ENCODE data around the gene CDX1.

The CDX1 gene

DNA sequence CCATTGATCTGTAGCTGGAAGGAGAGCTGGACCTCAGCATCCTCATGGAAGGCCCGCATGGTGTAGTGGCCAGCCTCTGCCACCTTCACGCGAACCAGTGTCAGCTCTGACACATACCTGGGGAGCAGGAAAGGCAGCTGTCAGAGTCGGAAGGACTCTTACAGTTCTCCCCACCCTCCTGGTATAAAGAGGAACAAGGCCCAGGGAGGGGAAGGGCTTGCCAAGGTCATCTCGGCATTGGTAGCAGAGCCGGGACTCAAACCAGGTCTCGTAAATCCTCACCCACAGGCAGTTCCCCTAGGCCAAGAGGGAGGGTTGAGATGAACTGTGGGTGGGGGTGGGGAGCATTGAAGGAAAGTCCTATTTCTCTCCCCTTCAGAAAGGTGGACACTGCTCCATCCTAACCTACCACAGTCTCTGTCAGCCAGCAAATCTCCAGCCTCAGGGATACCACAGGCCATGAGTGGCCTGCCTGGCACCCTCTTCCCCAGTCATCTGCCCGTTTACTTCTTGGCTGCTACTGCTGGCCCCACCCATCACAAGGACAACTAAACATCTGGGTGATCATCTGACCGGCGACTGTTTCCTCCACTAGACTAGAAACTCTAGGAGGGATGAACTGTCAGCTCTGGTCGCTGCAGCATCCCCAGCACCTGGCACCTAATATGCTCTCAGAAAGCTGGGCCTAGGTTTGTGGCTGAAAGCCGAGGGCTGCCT, 34.4 kb upstream of the CDX1 start:
- no peak for DNase-seq

DNA sequence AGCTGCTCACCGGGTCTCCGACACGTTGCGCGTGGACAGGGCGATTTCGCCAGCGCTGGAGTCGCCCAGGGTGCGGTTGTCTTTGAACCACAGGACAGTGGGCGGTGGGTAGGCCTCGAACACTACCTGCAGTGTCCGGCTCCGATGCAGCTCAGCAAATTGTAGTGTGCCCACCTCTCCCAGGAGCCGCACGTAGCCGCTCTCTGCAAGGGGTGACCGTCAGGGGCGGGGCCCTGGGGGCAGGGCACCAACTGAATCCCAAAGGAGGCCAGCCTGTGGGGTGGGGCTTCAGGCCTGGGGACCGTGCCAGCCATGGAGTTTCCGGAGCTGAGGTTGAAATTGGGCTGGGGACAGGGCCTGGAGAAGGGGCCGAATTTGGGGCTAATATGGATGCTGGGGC, 33.8 kb upstream of the CDX1 start:
- no peak for DNase-seq

DNA sequence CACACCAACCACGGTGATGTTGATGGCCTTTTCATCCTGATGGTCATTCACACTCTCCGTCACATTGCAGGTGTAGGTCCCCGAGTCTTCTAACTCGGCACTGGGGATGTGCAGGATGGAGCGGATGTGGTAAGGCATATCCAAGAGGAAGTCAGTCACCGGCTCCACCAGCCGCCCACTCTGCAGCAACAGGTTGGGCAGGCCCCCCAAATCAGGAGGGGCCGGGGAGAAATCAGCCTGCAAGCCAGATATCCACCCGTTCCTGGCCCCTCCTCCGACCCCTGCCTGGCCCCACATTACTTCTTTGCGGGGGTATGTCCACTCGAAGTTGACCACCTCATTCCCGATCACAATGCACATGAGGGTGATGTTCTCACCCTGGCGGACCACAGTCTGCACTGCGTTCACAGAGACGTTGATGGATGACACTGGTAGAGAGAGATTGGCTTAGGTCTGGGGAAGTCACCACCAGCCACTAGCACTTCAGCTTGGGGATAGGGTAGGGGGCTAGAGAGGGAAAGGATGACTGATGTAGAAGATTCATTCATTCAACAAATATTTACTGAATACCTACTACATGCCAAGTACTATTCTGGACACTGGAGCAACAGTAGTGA, 32.9 kb upstream of the CDX1 start:
- no peak for DNase-seq

DNA sequence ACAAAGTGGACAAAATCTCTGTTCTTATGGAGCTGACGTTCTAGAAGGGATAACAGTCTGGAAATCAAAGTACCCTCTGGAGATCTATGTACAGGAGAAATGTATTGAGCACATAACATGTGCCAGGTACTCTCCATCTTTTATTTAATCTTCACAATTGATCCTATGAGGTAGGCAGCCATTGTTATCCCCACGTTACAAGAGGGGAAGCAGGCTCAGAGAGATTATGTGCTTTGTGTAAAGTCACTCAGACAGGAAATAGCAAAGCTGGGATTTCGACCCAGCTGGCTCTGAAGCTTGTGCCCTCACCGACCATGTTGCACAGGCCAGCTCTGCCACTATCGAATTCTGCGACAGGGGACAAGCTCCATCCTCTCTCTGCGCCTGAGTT, 32.4 kb upstream of the CDX1 start:
- no peak for DNase-seq

DNA sequence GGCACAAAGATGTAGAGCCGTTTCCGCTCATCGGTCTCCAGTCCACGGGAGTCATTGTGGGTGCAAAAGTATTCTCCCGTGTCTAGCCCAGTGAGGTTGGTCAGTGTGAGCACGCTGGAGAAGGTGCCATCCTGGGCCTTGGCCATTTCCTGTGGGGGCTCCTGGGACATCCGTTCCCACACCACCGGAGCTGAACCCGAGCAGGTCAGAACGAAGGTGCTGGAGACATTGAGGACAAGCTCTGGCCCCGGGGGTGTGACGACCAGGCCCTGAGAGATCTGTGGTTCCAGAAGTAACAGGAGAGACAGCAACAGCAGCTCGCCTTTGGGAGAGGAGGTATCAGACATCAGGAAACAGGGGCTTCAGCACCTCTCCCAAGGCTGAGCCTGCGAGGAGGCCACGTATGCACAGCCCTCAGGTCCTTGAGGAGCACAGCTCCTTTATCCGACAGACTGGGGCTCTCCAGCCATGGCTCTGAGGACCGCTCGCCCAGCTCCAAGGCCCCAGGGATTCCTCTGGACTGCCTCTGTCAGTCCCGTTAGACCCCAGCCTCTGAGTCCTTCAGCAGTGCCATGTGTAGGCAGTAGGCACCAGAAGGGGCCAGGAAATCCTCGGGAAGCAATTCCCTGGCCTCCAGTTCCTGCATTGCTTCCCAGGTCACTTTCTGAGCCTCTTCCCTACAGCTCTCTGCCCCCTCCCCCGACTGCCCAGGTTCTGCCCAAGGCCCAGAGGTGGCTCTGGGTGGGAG, 30.8 kb upstream of the CDX1 start:
- DNase-seq, result no peak

DNA sequence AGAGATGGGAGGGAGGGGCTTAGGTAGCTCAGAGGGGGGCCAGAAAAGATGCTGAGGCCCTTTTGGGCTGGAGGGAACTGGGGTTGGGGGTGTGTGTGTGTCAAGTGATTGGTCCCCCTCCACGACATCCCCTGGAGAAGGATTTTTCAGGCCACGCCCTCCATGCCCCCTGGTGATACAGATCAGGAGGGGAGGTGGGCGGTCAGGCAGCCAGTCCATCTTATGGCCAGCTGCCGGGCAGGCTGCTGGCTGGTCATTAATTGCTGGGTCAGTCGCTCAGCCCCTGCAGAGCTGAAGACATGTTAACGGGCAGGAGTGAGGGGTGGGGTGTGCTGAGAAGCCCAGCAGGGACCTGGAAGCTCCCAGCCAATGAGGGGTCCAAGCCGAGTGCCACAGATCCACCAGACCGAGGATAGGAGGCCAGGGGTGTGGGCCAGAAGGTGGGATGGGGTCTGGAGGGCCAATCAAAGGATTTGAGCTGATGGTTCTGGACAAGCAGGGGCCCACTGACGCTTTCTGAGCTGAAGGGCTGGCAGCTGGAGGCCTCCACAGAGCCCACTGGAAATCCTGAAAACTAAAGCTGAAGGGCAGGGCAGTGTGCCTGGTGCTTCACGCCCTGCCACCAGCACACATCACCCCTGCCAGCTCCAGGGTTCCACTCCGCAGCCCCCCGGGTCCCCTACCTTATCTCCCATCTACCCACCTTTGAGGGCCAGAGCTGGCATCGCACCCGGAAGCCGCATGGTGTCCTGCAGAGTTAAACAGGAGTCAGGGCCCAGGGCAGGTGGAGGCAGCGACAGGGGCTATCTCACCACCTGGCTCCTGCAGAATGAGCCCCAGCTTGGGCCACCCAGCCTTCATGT, 30.0 kb upstream of the CDX1 start:
- no peak for DNase-seq

DNA sequence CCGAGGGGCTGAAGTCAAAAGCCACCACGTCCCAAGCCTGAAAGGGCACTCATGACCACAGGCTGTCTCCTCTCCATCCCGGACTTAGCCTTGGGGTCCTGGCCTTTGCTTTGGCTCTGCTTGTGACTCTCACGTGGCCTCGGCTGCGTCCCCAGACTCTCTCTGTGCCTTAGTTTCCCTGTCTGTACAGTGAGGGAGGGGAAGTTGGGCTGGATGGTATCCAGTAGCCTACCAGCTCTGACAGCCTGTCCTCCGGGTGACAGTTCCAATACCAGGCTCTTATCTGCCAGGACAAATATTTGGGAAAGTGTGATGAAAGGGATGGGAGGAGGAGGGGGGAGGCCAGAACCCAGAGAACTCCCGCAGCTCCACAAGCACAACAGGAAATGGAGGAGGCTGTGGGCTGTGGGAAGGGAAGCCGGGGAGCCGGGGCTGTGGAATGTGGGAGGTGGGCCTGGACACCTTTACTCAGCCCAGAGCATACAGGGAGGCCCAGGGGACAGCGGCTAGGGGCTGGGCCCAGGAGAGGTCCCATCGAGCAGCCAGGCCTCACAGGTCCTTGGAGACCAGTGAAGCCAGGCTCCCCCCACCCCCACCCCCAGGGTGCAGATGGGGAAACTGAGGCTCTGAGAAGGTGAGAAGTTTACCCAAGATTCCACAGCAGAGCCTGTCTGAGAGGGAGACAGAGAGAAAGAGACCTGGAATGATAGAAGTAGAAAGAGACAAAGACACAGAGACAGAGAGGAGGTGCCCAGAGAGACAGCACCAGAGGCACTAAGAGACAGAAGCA, 29.2 kb upstream of the CDX1 start:
- no peak for DNase-seq

DNA sequence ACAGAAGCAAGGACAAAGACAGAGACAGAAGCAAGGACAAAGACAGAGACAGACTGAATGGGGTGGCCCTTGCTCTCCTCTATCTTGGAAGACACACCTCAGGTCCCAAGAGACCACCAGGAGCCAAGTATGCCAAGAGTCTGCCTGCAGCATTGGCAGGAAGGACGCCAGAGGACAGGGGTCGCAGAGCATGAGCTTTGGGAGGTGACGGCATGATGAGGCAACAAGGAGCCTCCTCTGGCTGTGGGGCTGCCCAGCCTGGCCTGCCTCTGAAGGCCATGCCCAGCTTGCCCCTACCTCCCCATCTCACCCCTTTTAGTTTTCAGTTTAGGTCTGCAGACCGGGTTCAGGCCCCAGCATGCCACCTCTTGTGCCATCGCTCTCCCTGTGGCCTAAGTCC, 28.6 kb upstream of the CDX1 start:
- no peak for DNase-seq

DNA sequence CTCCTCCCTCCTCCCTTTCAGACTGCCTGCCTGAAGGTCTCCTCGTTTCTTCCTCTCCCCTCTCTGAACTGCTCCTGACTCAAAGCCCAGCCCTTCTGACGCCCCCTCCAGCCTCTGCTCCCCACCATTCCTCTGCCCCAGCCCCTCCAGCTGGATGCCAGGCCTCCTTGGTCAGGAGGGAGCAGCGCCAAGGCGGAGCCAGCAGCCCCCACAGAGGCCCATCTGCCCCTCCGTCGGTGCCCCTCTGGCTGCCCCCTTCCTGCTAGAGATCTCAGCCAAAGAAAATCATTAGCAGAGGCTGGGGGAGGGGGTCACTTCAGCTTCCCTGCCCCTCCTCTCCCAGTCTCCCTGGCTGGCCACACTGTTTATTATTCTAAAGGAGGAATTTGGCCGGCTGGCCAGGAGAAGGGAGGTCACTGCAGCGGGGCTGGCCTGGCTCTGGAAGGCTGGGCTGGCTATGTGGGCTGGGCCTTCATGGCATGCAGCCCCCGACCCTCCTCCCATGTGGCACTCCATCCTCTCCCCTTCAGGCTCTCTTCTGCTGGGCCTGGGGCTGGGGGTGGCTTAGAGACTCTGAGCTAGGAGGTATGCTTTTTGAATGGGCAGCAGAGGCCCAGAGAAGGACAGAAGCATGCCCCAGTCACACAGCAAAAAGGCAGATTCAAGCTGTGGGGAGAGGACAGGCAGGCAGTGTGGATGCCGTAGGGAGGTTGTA, 27.9 kb upstream of the CDX1 start:
- no peak for DNase-seq

DNA sequence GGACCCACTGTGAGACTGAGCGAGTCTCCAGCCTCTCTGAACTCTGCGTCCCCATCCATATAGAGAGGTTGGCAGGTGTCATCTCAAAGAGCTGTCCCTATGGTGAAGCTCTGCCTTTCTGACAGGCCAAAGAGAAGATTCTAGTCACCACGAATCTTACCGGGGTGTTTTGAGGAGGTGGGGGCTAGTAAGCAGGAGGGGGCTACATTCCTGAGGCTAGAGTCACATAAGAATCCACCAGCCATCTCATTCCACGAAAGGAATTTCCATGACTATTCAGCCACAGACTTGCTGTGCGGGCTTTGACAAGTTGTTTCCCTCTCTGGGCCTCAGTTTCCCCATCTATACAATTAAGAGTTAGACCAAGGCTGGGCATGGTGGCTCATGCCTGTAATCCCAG, 27.2 kb upstream of the CDX1 start:
- no peak for DNase-seq

DNA sequence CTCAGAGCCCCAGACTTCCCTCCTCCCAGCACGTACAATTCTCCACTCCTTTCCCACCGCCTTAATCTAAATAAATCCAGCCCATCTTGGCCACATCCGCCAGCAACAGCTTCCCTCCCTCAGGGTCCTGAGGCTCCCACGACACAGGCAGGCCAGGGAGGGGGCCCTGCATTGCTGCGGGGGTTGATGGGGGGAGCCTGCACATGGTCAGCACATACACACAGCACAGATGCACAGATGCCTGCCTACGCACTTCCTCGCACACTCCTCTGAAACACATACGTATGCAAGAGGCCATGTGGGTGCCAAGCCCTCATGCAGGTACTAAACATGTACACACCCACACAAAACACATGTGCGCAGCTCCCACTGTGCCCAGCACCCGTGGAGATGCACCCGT, 25.7 kb upstream of the CDX1 start:
- DNase-seq, result no peak

DNA sequence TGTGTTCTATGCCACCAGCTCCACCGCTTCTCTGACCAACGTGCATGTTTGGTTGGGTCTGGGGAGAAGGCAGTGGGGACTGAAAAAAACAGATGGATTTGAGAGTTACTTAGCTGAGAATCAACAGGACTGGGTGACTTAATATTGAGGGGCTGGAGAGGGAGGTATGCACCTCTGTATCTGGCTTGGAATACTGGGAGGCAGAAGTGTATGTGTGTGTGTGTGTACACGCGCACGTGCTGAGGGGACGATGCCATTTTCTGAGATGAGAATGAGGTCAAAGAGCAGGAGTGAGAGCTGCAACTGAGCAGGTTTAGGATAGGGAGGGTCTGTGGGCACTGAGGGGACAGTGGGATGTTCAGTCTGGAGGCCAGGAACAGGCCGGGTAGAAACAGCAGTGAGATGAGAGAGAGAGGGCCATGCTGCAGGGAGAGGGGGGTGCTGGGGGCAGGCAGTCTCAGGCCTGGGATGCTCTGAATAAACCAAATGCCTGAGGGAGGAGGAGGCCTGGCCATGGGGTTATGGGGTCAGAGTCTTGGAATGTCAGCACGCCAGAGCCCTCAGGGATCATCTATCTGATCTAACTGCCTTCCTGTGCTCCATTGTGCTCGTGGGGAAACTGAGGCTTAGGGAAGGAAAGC, 24.9 kb upstream of the CDX1 start:
- no peak for DNase-seq

DNA sequence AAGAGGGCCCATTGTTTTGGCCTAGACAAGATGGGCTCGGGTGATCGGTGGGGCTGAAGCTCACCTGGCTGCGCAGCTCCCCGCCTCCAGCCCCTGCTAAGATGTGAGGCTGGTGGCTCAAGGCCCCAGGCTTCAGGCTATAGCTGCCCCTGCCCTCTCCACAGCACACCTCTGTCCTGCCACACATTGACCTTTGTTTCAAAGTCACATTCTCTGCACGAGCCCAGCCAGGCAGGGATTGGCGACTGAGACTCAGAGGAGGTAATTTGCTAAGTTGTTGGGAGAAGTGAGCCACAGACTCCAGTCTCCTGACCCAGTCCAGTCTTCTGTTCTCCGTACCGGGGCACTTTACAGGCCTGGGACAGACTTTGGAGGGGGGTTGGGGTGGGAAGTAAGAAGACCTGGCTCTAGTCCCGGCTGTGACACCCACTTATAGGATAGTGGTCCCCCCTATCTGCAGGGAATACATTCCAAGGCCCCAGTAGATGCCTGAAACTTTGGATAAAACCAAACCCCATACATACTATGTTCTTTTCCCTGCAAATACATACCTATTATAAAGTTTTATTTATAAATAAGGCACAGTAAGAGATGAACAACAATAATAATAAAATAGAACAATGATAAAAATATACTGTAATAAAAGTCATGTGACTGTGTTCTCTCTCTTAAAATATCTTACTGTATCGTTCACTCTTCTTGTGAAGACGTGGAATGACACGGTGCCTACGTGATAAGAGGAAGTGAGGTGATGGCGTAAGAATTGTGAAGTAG, 24.2 kb upstream of the CDX1 start:
- no peak for DNase-seq

DNA sequence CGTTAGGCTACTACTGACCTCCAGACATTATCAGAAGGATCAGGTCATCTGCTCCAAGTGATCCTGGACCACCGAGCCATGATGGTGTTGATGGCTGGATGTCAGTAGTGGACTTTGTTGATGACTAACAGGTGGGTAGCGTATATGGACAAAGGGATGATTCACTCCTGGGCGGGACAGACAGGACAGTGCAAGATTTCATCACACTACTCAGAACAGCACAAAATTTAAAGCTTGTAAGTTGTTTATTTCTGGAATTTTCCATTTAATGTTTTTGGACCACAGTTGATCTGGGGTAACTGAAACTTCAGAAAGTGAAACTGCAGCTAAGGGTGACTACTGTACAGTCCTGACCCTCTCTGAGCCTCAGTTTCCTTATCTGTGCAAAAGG, 23.6 kb upstream of the CDX1 start:
- no peak for DNase-seq

DNA sequence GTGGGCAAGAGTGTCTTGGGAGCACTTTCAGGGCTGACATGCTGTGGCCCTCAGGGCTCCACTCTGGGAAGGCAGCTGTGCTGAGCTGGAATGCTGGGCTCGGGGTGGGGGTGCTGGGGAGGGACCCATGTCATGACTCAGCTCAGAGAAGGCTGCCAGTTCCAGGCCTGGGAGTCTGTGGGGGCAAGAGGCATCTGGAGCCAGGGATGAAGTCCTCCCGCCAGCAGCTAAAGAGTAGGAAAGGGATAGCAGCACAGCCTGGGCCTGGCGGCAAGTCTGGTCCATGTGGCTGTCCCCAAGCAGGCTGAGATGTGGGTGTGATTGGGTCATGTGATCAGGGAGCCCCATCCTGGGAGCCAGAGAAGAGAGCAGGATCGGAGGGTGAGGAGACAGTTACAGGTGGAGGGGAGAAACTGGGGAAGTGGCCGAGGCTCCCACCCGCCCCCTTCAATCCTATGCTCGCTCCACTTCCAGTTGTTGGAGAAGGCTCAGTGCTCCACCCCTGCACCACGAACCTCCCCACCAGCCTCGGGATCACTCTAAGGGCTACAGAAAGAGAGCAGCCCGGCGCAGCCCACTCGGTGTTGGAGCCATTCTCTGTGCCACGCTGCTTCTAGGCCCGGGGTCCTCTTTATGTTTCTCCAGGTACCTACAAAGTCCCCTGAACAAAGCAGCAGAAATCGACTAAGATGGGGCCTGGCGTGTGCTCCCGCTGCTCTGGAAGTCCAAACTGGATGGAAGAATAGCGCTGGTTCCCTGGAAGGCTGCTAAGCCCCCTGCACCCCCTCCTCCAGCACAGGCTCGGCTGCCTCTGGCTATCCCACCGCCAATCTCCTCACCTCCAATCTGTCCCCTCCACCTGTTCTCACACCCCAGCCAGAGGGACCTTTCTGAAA, 23.0 kb upstream of the CDX1 start:
- no peak for DNase-seq

DNA sequence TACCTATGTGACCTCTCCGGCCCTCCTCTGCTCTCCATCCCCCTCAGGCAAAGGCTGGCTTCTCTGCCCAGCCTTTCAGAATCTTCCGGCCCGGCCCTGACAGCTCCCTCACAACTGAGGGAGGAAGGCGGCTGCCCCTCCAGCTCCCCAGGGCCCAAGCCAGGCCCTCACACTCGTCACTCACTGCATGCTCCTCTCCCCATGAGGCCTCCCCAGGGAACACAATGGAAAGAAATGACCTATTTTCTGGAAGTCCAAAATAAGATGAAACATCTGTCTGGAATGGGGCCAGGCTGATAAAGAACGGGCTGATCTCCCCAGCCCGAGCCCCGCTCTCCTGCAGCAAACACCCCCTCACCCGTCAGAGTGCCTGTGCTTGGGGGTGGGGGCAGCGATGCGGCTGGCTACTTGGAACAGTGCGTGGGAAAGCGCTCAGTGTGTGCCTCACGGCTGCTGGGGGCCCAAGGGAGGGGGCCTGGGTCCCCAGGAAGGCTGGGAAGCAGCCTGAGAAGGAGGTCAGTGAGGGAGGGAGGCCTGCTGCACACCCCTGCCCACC, 22.3 kb upstream of the CDX1 start:
- DNase-seq, result no peak

DNA sequence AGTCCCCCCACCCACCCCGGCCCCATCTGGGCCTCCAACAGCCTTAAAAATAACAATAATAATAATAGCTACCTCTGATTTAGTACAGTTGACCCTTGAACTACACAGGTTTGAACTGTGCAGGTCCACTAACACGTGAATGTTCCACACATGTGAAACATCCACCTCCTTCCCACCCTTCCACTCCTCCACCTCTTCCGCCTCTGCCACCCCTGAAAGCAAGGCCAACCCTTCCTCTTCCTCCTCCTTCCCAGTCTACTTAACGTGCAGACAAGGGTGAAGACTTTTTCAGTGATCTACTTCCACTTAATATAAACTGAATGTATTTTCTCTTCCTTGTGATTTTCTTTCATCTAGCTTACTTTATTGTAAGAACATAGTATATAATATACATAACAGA, 21.7 kb upstream of the CDX1 start:
- DNase-seq, result no peak

DNA sequence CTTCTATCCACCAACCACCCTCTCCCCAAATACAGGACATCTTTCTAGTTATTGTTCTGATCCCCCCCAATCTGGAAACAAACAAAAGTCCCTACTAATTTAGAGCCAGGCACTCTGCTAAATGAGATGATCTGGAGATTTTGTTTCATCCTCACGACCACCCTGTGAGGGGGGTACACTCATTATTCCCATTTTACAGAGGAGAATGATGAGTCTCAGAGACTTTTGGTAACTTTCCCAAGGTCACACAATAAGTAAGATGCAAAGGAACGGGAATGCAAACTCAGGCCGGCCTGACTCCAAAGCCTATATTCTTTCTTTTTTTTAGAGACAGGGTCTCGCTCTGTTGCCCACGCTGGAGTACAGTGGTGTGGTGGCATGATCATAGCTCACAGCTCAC, 20.3 kb upstream of the CDX1 start:
- DNase-seq, result no peak

Data from NCI-H524 treated with DMSO at 0.1 percent for 48 hours (cell line).